Stimulated activated CD4-positive, alpha-beta T cell treated with anti-CD3 and anti-CD28 coated beads, Interleukin-12 subunit alpha, Interleukin-12 subunit beta, amount 100 ng/mL, for 4 hours (primary cell): Measurements from ENCODE around the gene PADI2.

Experiments used
- DNase-seq: peaks from one replicate; pipeline ENCODE4 v3.0.0-alpha.2; 2020

The PADI2 gene

DNA sequence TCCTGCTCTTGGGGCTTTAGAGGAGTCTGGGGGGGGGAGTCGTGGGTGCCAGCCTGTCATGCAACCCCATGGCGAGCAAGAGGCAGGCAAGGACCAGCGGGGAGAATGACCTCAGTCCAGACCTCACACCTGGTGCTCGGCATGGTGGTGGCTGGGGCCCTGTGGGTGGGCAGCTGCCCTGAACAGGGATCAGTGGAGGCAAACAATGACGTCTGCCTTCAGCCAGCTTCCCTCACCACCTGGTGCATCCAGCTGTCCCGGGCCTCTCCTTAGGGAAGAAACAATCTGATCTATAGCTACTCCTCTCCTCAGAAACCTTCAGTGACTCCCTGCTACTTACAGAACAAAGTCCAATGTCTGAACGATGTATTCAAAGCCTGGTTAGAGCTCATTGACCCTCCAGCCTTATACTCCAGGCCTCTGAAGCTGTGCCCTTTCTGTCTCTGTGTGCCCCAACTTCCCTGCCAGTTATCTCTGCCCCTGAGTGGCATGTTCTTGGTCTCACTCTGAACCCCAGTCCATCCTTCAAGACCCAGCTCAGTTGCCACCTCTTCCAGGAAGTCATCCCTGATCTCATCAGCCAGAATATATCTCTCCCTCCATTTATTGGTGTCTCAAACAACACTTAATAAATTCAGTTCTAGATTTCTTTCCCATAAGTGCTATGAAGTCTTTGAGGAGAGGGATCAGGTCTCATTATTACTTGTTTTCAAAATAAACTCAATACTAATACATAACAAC is 6.6 kb downstream of the PADI2 start:
- no peak for DNase-seq

DNA sequence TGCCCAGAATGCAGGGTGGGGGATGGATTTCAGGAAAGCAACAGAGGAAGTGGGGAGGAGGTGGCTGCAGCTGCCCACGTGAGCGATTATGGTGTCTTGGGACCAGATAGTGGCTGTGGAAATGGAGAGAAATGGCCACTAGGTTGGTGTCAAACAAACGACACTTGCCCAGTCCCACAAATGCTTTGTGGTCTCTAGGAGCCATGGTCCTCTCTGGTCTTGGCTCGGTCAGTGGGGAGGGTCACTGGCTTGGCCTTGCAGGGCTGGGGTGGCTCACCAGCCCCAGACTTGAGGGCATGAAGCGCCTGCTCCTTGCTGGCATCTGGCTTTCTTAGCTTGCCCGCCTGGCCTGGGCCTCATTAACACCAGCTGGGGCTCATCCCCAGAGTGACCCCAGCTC is 7.2 kb downstream of the PADI2 start:
- no peak for DNase-seq

DNA sequence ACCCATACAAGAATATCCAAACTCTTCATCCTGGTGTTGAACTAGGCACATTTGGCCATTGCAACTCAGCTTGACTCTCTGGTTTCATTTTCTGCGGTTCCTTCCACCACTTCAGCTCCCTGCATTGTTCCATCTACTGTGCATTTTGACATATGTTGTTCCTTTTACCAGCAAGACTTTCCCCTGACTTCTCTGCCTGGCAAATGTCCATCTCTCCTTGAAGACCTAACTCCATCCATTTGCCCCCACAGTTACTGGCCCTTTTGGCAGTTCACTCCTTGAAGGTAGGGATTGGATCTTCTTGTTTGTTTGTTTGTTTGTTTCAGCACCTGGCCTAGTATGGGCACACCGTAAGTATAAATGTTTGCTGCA is 8.7 kb downstream of the PADI2 start:
- DNase-seq: no peak

DNA sequence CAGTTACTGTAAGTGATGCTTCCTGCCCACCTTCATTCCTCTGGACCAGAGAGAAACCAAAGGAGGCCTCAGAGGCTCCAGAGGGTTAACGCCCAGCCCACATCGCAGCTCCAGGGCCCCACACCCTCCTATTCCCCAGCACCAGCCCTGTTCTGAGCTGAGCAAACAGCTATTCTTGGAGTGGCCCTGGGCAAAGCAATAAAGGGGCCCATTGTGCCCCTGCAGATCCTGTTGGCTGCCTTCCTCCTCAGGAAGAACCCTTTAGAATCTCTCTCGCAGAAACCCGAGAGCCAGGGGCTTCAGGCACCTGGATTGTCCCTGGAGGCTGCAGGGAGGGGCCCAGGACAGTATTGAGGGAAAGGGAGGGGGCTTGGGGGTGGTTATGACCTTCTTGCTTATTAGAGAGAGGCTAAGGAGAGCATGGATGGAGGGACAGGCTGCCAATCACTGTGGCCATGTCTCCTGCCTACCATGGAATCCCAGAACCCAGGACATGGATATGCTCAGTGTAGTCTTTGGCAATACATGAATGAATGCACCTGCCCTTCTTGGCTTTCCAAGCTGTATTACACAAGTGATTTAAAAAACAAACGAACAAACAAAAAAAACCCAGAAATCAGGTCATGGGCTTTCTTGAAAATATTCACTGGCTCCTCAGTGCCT is 9.2 kb downstream of the PADI2 start:
- DNase-seq: no peak

DNA sequence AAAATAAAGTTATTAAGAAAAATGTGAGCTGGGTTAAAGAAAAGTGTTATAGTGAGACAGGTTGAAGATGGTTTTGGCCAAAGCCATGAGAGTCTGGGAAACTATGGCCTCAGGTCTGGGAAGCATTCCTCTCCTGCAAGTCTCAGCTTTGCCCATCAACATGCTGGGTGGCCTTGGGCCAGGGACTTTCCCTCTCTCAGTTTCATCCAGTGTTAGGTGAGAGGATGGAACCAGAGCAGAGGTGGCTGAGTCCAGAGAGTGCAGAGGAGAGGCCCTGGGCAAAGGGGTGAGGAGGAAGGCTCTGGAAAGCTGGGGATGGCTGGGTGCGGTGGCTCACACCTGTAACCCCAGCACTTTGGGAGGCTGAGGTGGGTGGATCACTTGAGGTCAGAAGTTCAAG is 10.5 kb downstream of the PADI2 start:
- no peak for DNase-seq

DNA sequence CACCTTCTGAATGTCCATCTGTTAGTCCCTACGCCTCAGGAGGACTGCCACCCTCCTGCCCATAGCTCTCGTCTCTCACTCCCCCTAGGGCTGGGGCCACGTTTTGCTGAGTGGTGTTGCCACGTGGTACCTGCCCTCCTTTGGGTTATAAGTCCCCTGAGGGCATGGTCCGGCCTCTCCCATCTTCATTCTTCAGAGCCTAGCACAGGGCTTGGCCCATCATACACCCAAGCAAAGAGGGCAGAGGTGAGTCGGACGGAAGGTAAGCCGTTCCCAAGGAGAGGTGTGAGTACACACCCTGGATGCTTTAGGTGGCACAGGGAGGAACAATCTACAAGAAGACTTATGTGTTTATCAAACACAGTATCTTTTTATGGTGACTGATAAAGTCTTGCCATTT is 10.9 kb downstream of the PADI2 start:
- DNase-seq: no peak

DNA sequence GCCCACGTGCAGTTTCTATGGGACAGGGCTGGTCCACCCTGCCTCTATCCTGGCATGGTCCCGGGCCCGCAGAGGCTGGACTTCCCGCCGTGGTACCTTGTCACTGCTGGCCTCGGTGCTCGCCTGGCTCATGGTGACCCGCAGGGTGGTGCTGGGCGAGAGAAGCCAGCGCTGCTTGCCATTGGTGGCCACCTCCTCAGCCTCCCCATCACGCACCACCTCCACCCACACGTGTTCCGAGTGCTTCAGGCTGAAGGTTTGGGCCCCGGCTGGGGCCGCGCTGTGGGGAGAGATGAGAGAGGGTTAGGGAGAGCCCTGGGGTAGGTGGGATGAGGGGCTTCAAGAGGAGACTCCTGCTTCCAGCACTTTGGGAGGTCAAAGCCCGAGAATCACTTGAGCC is 14.5 kb downstream of the PADI2 start:
- DNase-seq: no peak

DNA sequence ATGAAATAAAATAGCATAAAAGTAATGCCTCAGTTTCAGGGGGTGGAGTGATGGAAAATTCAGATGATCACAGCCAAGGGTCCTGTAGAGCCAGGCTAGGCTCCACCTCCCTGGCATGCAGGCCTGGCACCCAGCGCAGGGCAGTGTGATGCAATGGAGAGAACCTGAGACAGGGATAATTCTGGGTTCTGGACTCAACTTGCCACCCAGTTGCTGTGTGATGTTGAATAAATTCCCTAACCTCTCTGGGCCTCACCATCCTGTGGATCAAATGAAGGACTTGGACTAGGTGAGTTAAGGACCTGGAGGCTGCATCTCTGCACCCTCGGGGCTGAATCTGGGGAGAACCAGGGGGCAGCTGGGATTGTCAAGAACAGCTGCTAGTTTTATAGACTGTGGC is 17.0 kb downstream of the PADI2 start:
- no peak for DNase-seq

DNA sequence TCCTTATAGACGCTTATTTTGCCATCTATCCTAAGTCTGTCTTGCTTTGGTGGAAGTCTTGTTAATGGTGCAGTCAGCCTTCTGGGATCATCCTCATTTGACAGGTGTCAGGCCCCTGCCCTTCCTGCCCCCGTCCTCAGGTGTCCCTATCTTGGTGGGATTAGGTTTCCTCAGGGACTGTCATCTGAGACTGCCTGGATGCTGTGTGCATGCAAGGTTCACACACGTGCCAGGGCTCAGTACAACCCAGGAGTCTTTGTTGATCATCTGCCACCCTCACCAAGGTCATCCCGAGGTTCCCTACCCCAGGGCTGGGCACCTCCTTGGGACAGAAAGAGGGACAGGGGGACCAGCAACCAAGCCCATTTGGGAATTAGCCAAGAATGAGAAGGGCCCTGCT is 18.0 kb downstream of the PADI2 start:
- DNase-seq: no peak

DNA sequence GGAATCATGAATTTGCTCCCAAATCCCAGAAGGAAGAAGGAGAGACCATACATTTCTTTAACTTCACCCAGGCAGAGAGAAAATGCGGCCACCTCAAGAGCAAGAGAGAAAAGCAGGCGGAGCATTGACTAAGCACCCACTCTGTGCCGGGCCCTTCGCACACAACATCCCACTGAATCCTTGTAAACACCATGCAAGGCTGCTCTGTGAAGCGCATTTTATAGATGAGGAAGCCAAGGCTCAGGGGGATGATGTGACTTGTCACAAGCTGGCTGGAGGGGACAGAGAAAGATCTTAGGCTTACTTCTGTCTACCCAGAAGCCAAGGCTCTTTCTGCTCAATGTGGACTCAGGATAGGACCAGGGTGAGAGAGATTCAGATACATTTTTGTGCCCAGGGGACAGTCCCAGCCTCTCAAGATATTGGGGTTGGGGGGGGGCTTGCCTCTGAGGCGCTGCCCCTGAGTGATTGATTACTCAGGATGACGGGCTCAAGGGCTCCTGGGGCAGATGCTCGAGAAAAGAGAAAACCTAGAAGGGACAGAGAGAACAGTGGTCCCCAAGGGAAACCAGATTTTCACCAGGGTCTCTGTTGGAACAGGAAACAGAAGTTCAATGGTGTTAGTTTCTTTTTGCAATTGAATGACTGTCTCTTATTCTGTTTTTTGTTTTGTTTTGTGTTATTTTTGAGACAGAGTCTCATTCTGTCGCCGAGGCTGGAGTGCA is 19.5 kb downstream of the PADI2 start:
- DNase-seq: no peak

DNA sequence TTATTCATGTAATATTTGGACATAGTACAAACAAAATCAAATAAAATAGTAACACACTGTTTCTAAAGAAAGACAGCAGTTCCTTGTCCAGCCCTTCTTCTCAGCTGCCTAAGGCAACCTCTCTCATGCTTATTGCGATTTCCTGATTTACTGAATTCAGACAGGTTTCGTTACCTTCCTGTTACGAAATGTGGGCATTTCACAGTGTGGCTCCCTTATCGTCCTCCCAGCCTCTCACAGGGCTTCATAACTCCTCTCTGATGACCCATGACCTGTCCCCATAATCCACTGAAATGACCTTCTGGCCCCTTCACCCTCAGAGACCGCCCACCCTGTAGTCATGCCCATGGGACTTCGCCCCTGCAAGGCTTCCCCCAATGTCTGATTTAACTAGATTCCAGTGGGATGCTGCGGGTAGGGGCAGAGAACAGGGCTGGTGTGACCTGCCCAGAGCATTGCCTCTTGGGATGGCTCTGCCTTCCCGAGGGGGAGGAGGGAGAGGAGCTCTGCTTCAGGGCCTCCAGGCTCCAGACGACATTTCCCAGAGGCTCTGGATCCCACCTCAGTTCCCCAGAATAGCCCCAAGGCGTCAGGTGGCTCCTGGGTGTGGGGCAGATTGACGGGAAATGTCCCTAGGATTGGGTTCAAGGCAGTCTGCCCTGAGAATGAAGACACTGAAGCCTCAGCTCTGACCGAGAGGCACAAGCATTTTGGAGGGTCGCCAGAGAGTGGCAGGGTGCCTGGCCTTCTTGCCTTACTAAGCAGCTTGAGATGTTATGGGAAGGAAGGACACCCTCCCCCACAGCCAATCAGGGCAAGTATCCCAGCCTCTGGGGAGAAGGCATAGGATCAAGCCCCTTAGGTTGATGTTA is 20.6 kb downstream of the PADI2 start:
- no peak for DNase-seq

DNA sequence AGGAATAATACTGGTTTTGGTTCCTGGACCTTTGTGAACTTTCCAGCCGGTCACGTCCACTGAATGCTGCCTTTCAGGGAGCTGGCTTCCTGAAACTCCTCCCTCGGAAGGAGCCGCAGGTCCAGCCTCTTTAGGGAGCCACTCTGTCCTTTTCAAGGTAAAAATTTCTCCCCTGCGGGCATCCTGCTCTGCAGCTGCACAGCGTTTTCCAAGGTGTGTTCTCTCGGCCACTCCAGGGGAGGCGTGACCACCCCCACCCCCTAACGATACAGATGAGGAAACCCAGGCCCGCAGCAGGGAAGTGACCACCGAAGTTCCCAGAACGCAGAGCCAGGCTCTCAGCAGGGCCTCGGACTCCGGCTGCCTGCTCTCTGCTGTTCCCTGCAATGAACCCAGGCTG is 21.5 kb downstream of the PADI2 start:
- no peak for DNase-seq

DNA sequence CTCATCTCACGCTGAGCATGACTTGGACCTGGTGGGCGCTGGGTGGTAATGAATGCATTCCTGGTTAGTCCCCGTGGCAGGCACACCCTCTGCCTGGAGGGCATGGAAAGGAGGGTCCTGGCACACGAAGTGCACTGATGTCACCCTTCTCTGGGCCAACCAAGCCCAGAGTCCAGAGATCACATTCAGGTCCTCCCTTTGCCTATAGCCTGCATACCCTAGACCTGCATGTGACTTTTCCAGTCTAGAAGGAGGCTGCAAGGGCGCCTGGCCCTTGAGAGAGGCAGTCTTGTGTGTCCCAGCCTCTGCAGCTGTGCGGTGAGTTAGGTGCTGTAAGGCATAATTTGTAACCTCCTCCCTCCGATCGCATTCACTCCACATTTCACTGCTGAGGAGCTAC is 22.1 kb downstream of the PADI2 start:
- no peak for DNase-seq

DNA sequence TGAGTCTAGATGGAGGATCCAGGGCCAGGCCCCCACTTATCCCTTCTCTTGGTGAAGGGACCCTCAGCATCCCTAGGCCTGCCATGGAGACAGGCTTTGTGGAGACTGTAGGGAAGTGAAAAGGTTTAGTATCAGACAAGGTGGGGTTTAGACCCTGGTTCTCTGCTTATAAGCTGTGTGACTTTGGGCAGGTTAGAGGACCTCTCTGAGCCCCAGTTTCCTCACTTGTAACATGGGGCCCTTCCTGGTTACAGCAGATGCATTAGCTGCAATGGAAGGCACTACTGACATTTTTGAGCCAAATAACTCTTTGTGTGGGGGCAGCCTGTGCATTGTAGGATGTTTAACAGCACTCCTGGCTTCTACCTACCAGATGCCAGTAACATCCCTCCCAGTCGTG is 22.7 kb downstream of the PADI2 start:
- DNase-seq: no peak

DNA sequence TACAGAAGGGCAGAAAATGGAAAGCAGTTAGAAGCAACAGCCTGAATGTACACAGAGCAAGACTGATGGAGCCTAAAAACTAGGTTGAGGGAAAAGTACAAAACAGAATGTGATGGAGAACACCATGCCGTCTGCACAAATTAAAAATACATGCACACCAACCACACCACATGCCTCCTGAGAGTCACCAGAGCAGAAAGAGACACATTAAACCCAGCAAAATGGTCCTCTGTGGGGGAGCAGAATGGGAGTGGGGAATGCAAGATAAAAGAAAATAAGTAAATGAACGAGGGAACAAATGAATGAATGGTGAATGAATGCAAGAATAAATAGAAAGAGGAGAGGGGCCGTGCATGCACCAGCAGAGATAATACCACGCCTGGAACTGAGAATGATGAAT is 24.1 kb downstream of the PADI2 start:
- DNase-seq: no peak

DNA sequence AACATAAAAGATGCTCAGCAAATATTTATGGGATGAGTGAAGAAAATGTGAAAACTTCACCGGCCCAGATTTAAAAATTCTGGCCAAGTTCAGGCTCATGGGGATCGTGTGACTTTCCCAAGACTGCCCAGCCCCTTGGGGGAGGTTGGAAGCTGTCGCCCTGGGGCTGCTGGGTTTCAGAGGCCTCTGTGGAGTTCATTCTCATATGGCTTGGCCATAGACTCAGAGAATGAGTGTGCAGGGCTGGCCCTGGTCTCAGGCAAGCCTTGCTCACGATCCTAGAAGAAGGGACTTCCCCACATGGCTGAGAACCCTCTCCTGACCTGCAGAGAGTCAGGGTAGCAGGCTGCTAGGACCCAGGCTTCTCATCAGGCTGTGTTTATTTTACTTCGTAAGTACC is 24.6 kb downstream of the PADI2 start:
- no peak for DNase-seq

DNA sequence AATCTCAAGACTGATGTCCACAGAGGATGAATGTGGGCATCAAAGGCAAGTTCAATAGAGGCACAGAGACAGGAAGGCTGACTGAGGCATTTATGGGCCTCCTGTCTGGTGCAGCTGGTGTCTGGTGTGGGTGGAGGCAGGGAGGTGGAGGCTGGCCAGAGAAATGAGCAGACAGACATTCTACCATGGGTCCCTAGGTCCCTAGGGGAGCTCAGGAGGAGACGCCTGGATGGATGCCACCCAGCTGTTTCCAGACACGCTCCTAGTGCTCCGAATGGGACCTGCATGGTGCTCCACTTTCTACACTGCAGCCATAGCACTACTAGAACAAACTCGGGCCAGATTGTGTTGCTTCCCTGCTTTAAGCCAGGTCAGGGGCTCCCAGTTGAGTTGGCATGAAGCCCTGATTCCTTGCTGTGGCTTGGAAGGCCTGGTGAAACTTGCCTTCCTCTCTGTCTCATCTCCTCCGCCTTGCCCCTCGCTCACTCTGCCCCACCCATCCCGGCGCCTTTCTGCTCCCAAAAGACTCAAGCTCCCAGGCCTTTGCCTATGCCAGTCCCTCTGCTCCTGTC is 25.3 kb downstream of the PADI2 start:
- DNase-seq: no peak

DNA sequence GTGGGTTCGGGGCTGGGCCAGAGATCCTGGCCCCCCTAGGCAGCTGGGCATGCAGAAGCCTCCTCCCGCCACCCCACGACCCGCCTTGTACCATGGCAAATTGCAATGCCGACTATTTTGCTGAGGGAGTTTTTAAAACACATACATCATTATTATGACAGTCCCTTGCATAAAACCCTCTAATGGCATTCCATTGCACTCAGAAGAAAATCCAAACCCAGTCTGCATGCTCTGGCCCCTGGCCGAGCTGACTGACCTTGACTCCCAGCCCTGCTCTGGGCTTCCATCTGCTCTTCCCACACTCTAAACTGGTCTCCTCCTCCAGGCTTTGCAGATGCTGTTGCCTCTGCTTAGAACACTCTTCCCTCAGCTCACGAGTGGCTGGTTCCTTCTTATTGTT is 28.0 kb downstream of the PADI2 start:
- no peak for DNase-seq

DNA sequence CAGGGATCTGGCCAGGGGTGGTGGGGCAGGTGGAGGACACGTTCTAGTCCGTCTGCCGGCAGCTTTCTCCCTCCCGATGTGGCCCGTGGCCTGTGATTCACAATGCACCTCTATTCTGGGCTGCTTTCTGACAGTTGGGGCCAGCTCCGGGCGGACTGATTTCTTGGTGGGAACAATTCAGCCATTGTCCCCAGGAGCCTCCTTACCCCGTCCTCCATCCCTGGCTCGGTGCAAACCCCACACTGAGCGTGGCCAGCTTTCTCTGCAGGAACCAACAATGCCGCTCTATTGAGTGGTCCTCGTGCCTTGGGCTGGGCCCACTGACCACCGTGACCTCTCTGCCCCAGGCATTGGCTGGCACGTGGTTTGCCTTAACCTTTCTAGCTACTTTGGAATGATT is 29.7 kb downstream of the PADI2 start:
- DNase-seq: no peak

DNA sequence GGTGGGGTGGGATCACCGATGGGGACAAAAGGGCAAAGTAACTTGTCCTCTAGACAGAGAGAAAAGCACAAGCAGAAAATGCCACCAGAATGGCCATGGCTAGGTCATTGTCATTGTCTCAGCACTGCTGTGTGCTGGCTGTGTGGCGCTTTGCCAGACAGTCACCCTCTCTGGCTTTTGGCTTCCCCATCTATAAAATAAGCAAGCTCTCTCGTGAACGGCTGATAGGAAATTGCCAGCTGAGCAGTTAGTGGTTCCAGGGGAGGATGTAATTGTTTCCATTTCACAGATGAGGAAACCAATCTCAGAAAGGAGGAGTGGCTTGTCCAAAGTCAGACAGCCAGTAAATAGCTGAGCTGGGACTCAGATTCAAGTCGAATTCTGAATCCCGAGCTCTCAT is 32.5 kb downstream of the PADI2 start:
- no peak for DNase-seq

DNA sequence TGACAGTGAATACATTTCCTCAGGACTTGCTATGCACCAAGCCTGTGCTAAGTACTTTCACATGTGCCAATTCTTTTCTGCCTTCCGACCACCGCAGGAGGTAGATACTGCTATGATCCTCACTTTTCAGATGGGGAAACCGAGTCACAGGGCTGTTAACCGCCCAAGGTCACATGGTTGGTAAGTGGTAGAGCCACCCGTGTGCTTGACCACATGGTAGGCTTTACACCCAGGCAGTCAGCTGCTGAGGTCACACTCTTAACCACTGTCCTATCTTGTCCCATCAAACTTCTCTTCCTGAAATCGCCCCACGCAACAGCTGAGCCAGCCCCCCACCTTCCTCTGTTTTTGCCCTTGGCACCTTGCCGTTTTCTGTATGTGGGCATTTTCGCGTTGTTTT is 34.5 kb downstream of the PADI2 start:
- DNase-seq: no peak

DNA sequence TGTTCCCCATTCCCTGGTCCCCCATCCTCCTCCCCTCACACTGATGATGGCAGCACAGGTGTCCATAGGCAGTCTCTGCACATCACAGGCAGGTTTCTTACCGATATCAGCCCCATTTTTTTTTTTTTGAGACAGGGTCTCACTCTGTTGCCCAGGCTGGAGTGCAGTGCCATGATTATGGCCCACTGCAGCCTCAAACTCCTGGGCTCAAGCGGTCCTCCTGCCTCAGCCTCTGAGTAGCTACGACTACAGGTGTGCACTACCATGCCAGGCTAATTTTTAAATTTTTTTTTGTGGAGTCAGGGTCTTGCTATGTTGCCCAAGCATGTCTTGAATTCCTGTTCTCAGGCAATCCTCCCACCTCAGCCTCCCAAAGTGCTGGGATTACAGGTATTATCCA is 36.5 kb downstream of the PADI2 start:
- no peak for DNase-seq

DNA sequence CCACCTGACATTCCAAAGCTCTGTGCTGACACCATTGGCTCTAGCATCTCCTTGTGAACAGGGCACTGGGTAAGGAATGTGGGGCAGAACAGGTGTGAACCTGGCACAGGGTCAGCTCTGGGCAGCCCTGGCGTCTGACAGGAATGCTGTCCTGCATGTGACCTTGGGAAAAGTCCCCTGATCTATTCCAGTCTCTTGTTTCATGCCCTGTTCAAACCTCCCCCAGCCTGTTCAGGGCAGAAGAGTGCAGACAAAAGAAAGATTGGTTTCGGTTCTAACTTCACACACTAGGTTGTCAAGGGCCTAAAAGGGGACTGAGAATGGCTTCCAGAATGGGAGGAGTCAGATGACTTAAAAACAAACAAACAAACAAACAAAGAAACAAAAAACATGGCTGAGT is 37.8 kb downstream of the PADI2 start:
- no peak for DNase-seq
